ENCODE measurements around the gene TMED9. TPM values are rescaled to one million over a fixed set of nuclear protein-coding genes. Genes with fewer than 3 reads are reported as not detected.
A peak's percentile ranks its signal among the peaks of the same experiment; 100 is the strongest.

Gene TMED9
- total RNA-seq, 1 experiment from 2014 or later, result 156 TPM

- Histone ChIP-seq H3K14ac (ENCODE audit: insufficient read depth, low read length) (peak overlapping the region; percentile 39; the same call in 1 of the 2 replicates), H3K23me2 (ENCODE audit: insufficient read length, low read depth, low read length, poor library complexity, severe bottlenecking) (peaks cover 6% of the 10 kb centered on the region), H2BK15ac (ENCODE audit: low read depth, low read length) (no peak overlapping the region), H3K4ac (ENCODE audit: low read depth, low read length) (no peak overlapping the region), H2BK5ac (ENCODE audit: insufficient read length, low read length) (no peak overlapping the region), H3K79me1 (ENCODE audit: insufficient read depth, low read depth, low read length, poor library complexity, severe bottlenecking) (no peaks in the 10 kb centered on the region), H4K5ac (ENCODE audit: insufficient read length, low read depth, low read length) (no peak overlapping the region), H4K20me1 (ENCODE audit: control insufficient read depth, insufficient read depth, insufficient read length) (no peaks in the 10 kb centered on the region), H3K79me2 (ENCODE audit: insufficient read depth, low read length) (no peaks in the 10 kb centered on the region), H3K23ac (ENCODE audit: insufficient read length, low read depth, low read length) (no peak overlapping the region), H3K27me3 (ENCODE audit: insufficient read depth, low read length) (no peaks in the 10 kb centered on the region), H3K56ac (ENCODE audit: insufficient read length, low read depth, low read length) (no peak overlapping the region), H3T11ph (ENCODE audit: low read length) (no peak overlapping the region), H3K9ac (ENCODE audit: extremely low read depth, insufficient read length, low read length) (peak overlapping the region; percentile 69), H3K27ac (ENCODE audit: insufficient read length, low read depth, low read length) (no peak overlapping the region), H4K8ac (replicated peaks; ENCODE audit: insufficient read length, low read depth, low read length) (no peak overlapping the region), H2BK12ac (ENCODE audit: insufficient read length, low read depth, low read length) (no peak overlapping the region), H2BK120ac (ENCODE audit: low read depth, low read length, poor library complexity, severe bottlenecking) (no peak overlapping the region), H2BK20ac (ENCODE audit: low read depth, low read length, poor library complexity, severe bottlenecking) (no peak overlapping the region), H2AK5ac (ENCODE audit: insufficient read length, low read length) (no peak overlapping the region), H3K18ac (ENCODE audit: insufficient read length, low read depth, low read length) (no peak overlapping the region), H4K91ac (ENCODE audit: insufficient read length, low read depth, low read length) (no peak overlapping the region), H3K4me2 (ENCODE audit: insufficient read depth, insufficient read length, low read length) (peak overlapping the region; percentile 95), H2AFZ (ENCODE audit: low read length) (no peak overlapping the region), H3K9me3 (ENCODE audit: control insufficient read depth, low read depth, low read length) (no peaks in the 10 kb centered on the region), H3K4me1 (ENCODE audit: insufficient read depth, low read length) (peaks cover 3% of the 10 kb centered on the region; the same call in 1 of the 2 replicates)
- whole genome bisulfite sequencing (ENCODE audit: extremely low coverage, insufficient read length, low lambda C conversion rate), result no CpG with 5 or more reads among the region's 16 CpGs
- Mint-ChIP-seq H3K9me3 (no peaks in the 10 kb centered on the region; a peak in 1 of 5 replicates), H3K27ac (peak overlapping the region; percentile 17 to 74 (median 46); a peak in 6 of 7 replicates), H3K4me1 (peaks cover 11 to 16% of the 10 kb centered on the region in 2 experiments), H3K27me3 (ENCODE audit: low read depth) (peaks cover 11% of the 10 kb centered on the region), H3K4me3 (peak overlapping the region; percentile 83 to 96), H3K36me3 (ENCODE audit: insufficient read depth in 1 of 3, low read depth in 3 of 3) (peaks cover 11 to 31% (median 22%) of the 10 kb centered on the region in 3 experiments)
- no peak for DNase-seq
- TF ChIP-seq CTCF (conservative IDR thresholded peaks at IDR 0.05), result no peak
These were observed 8.6 kb downstream of the TMED9 start for GRCh38 chr5:177600508-177601018.
